BLaER1 treated with 17β-estradiol and CSF1 and Interleukin-3, amounts not matched to agents 10 nM and 100 nM (cell line): ENCODE data around the gene ALDH1B1.

Experiments used
- H3K27ac ChIP-seq, 11 experiments: shearing (Covaris generic); formaldehyde crosslinking; 2 replicates each; pipeline ENCODE4 v1.8.1; 2022
- H3K27me3 ChIP-seq, 11 experiments: shearing (Covaris generic); formaldehyde crosslinking; 2 replicates each; pipeline ENCODE4 v1.8.1; 2022
- H3K36me3 ChIP-seq, 11 experiments: shearing (Covaris generic); formaldehyde crosslinking; 2 replicates each; pipeline ENCODE4 v1.8.1; 2022
- H3K4me1 ChIP-seq, 10 experiments: shearing (Covaris generic); formaldehyde crosslinking; 2 replicates each; pipeline ENCODE4 v1.8.1; 2022
- H3K4me2 ChIP-seq, 11 experiments: shearing (Covaris generic); formaldehyde crosslinking; 2 replicates each; pipeline ENCODE4 v1.8.1; 2022
- H3K4me3 ChIP-seq, 10 experiments: shearing (Covaris generic); formaldehyde crosslinking; 2 replicates each; pipeline ENCODE4 v1.8.1; 2022
- H3K9ac ChIP-seq, 11 experiments: shearing (Covaris generic); formaldehyde crosslinking; 2 replicates each; pipeline ENCODE4 v1.8.1; 2022
- H3K9me3 ChIP-seq, 11 experiments: shearing (Covaris generic); formaldehyde crosslinking; replicated peaks in 1 of 11; 2 replicates each; pipeline ENCODE4 v1.8.1; 2022
- H4K20me1 ChIP-seq, 11 experiments: shearing (Covaris generic); formaldehyde crosslinking; 2 replicates each; pipeline ENCODE4 v1.8.1; 2022
- Cebpa-rat ChIP-seq, 11 experiments: shearing (Covaris generic); IDR thresholded peaks; 2 replicates each; pipeline ENCODE4 v1.8.1; 2022

Gene ALDH1B1

DNA sequence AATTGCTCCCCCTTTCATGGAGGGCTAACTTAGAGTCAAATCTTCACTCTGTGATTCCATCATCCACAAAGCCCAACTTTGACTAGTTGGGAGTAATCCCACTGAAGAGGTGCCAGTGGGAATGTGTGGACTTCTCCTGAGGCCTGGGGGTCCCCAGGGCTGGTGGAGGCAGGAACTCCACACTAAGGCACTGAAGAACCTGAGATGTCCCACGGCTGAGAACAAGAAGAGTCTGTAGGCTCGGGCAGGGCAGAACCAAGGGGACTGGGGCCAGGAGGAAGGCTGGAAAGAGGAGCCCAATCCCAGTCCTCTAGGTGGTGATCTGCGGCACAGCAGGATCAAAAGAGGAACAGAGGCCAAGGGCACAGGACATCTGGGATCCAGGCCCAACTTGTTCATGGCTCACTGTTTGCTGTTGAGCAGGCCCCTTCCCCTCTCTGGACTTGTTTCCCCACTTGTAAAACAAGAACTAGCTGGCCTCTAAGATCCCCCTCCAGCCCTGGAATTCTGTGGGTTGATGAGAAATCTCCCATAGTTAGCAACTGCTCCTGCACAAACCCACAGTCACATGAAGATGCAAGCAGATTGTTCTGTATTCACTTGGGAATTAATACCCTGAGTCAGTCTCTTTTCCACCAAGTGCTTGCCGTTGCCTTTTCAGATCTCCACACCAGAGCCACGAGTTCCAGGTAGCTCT lies 32.7 kb upstream of the ALDH1B1 start:
- Histone ChIP-seq H3K9ac (no peak overlapping the region; a peak in 1 of 22 replicates), H3K36me3 (no peaks in the 10 kb centered on the region), H3K27me3 (no peaks in the 10 kb centered on the region), H4K20me1 (no peaks in the 10 kb centered on the region), H3K4me3 (no peak overlapping the region), H3K4me2 (no peak overlapping the region), H3K4me1 (peaks cover 0 to 9% (median 2%) of the 10 kb centered on the region in 10 experiments; a peak in 5 of 20 replicates), H3K27ac (no peak overlapping the region), H3K9me3 (no peaks in the 10 kb centered on the region)
- TF ChIP-seq Cebpa-rat (IDR thresholded peaks at IDR 0.05) = no peak

DNA sequence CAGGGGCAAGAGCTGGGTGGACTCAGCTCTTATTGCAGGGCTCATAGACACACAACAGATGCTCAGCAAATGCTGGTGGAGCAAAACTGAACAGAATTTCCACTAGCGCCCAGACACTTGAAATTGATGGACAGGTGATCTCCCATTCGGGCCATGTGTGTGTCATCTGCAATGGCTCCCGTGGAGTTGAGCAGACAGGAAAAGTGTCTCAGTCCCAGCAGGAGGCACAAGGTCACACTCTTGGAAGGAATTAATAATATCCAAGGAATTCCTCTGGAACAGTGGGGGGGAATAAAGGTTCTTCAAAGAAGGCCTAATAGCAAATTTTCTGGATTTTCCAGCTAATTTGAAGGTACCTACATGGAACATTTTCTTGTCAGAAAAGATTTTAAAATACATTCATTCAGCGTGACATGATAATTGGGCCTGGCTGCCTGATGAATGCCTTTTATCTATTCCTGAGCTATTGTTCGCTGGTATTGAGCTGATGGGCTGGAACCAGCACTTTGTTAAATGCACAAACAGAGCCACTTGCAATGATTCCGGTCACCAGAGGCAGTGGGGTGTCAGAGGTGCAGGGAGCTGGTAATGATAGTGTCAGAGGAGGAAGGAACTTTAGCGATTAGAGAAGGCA lies 31.5 kb upstream of the ALDH1B1 start:
- no peak overlapping the region for H3K9ac ChIP-seq
- peaks cover 0 to 9% (median 2%) of the 10 kb centered on the region in 10 experiments; a peak in 5 of 20 replicates for H3K4me1 ChIP-seq
- no peaks in the 10 kb centered on the region for H3K9me3 ChIP-seq
- no peaks in the 10 kb centered on the region for H3K36me3 ChIP-seq
- H3K27ac ChIP-seq = no peak overlapping the region
- no peaks in the 10 kb centered on the region for H3K27me3 ChIP-seq
- H3K4me3 ChIP-seq = no peak overlapping the region
- no peaks in the 10 kb centered on the region for H4K20me1 ChIP-seq
- H3K4me2 ChIP-seq = no peak overlapping the region
- TF ChIP-seq Cebpa-rat (IDR thresholded peaks at IDR 0.05) = no peak

DNA sequence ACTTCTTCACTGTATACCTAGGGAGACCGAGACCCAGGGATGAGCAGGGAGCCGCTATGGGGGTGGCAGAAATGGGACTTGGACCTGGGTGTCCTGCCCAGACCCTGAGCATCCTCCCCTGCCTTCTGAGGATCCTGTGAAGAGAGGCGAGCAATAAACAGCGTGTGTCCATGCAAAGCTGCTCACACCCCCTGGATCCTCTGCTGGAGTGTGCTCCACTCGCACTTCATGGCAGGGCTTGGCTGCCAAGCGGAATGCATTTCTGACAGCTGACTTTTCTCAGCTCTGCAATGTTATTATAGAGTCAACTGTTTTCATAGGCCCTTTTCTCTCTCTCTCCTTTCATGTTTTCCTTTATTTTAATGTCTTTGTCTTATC lies 31.0 kb upstream of the ALDH1B1 start:
- Histone ChIP-seq H3K9me3 (no peaks in the 10 kb centered on the region), H3K4me3 (no peak overlapping the region), H3K9ac (no peak overlapping the region), H3K27ac (no peak overlapping the region), H4K20me1 (no peaks in the 10 kb centered on the region), H3K27me3 (no peaks in the 10 kb centered on the region), H3K4me1 (peaks cover 0 to 9% (median 2%) of the 10 kb centered on the region in 10 experiments; a peak in 5 of 20 replicates), H3K36me3 (no peaks in the 10 kb centered on the region), H3K4me2 (no peak overlapping the region)
- no peak for TF ChIP-seq Cebpa-rat (IDR thresholded peaks at IDR 0.05)

DNA sequence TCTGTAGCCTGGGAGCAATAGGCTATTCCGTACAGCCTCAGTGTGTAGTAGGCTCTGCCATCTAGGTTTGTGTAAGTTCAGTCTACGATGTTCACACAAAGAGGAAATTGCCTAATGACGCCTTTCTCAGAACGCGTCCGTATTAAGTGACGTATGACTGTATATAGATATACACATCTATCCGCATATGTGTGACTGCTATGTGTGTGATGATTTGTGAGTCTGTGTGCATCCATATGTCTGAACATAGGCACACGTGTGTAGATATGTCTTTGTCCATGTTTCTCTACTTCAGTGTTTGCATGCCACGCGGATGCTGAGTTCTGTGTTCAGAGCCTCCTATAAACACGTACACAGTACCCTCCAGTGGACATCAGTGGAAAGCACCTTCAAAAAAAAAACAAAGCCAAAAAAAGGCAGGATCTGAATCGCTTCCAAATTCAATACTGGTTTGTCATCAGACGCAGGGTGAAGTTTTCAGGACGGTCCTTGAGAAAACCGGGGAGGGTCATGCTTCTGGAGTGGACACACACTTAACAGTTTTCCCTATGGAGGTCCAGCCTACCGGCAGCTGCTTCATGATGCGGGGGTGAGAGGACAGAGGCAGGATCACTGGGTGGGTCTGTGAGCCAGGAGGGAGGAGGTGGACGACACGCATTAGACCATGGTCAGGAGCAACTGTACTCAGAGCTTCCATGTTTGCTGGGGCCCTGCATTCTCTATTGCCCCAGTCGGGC lies 29.5 kb upstream of the ALDH1B1 start:
- Histone ChIP-seq H3K27ac (no peak overlapping the region), H3K4me1 (peaks cover 0 to 9% (median 2%) of the 10 kb centered on the region in 10 experiments; a peak in 5 of 20 replicates), H3K27me3 (no peaks in the 10 kb centered on the region), H4K20me1 (no peaks in the 10 kb centered on the region), H3K36me3 (no peaks in the 10 kb centered on the region), H3K9me3 (no peaks in the 10 kb centered on the region), H3K4me3 (no peak overlapping the region), H3K9ac (no peak overlapping the region), H3K4me2 (no peak overlapping the region)
- no peak for TF ChIP-seq Cebpa-rat (IDR thresholded peaks at IDR 0.05)

DNA sequence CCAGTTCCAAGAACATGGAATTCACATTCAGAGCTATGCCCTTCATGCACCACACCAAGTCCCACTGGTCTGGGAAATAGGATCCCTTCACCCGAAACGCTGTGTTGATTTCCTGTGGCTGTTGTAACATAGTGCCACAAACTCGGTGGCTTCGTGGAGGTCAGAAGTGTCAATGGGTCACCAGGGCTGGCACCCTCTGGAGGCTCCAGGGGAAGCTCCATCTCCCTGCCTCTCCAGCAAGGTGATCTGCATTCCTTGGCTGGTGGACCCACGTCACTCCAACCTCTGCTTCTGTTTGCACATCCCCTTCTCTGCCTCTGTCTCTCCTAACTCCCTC lies 28.9 kb upstream of the ALDH1B1 start:
- no peak overlapping the region for H3K4me2 ChIP-seq
- H3K27me3 ChIP-seq = no peaks in the 10 kb centered on the region
- peaks cover 0 to 9% (median 2%) of the 10 kb centered on the region in 10 experiments; a peak in 5 of 20 replicates for H3K4me1 ChIP-seq
- H3K36me3 ChIP-seq = no peaks in the 10 kb centered on the region
- no peak for TF ChIP-seq Cebpa-rat (IDR thresholded peaks at IDR 0.05)
- no peak overlapping the region for H3K27ac ChIP-seq
- no peak overlapping the region for H3K4me3 ChIP-seq
- no peaks in the 10 kb centered on the region for H4K20me1 ChIP-seq
- no peak overlapping the region for H3K9ac ChIP-seq
- H3K9me3 ChIP-seq = no peaks in the 10 kb centered on the region

DNA sequence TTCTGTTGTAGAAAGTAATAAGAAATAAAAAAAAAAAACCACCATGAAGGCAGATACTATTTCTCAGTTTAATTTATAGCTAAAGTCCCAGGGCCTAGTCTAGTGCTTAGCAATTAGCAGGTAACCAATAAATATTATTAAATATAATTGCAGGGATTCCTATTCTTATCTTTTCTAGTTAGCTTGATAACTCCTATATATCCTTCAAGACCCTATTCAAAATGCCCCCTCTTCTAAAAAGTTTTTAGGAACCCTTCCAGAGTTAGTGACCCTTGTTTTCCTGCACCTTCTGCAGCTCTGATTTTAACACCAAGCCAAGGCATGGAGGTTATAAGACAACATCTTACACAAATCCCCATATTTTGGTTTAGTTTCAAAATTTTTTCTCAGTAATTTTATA lies 24.6 kb upstream of the ALDH1B1 start:
- TF ChIP-seq Cebpa-rat (IDR thresholded peaks at IDR 0.05) = no peak
- H4K20me1 ChIP-seq = no peaks in the 10 kb centered on the region; a peak in 1 of 22 replicates
- H3K27ac ChIP-seq = no peak overlapping the region
- H3K36me3 ChIP-seq = no peaks in the 10 kb centered on the region
- no peak overlapping the region for H3K4me2 ChIP-seq
- no peak overlapping the region for H3K9ac ChIP-seq
- no peak overlapping the region for H3K4me3 ChIP-seq
- H3K27me3 ChIP-seq = no peaks in the 10 kb centered on the region
- H3K4me1 ChIP-seq = no peaks in the 10 kb centered on the region
- H3K9me3 ChIP-seq = no peaks in the 10 kb centered on the region

DNA sequence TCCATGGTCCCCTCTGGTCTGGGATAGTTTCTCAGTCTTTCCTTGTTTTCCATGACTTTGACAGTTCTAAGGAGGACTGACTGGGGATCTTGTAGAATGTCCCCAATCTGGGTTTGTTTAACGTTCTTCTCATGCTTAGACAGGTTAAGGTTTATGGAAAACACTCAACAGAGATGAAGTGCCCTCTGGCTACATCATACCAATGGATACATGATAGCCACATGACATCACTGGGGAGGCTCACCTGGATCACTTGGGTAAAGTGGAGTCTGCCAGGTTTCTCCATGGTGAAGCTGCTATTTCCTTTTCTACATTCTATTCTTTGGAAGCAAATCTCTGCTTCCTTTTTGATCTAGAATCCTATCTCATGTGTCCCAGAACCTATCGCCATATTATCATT lies 23.8 kb upstream of the ALDH1B1 start:
- Histone ChIP-seq H3K4me2 (no peak overlapping the region), H3K4me3 (no peak overlapping the region), H4K20me1 (no peaks in the 10 kb centered on the region; a peak in 1 of 22 replicates), H3K27ac (no peak overlapping the region), H3K27me3 (no peaks in the 10 kb centered on the region), H3K9ac (no peak overlapping the region), H3K9me3 (no peaks in the 10 kb centered on the region), H3K4me1 (no peaks in the 10 kb centered on the region), H3K36me3 (no peaks in the 10 kb centered on the region)
- no peak for TF ChIP-seq Cebpa-rat (IDR thresholded peaks at IDR 0.05)

DNA sequence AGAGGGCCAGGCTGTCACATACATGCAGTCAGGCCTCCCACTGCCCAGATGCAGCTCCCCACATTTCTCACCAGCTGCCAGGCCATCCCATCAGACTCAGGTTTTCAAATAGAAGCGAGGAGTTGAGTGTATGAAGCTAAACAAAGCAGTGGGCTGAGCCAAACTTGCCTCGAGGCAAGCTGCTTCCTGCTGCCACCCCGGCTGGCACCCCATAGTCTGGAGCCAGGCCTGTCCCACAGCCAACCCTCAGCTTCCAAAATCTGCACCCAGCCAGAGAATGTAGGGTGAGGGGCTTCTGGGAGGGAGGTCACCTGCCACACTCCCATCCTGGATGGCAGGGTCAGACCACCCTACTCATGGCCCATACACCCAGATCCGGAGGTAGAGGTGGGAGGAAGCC lies 22.3 kb upstream of the ALDH1B1 start:
- TF ChIP-seq Cebpa-rat (IDR thresholded peaks at IDR 0.05) = no peak
- no peaks in the 10 kb centered on the region; a peak in 1 of 22 replicates for H4K20me1 ChIP-seq
- no peaks in the 10 kb centered on the region for H3K9me3 ChIP-seq
- no peaks in the 10 kb centered on the region for H3K36me3 ChIP-seq
- H3K4me1 ChIP-seq = no peaks in the 10 kb centered on the region
- no peak overlapping the region for H3K27ac ChIP-seq
- H3K4me3 ChIP-seq = no peak overlapping the region
- no peak overlapping the region for H3K9ac ChIP-seq
- no peak overlapping the region for H3K4me2 ChIP-seq
- no peaks in the 10 kb centered on the region for H3K27me3 ChIP-seq

DNA sequence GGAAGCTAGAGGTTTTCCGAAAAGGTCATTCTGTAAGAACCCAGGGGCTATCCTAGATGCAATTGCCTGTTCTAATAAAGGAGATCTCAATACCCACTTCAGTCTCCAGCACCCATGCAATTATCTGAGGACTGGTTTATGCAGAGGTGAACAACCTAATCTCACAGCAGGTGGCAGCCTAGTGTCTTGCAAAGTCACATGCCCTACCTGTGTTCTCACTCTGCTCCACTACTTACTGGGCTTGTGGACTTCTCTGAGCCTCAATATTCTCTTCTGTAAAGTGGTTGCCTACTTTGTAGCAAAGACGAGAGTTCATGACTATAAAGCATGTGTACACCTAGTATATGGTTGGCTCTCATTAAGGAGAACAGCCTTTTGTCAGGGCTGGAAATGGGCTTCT lies 21.0 kb upstream of the ALDH1B1 start:
- H3K36me3 ChIP-seq = no peaks in the 10 kb centered on the region
- no peak overlapping the region for H3K27ac ChIP-seq
- no peak overlapping the region for H3K9ac ChIP-seq
- H3K27me3 ChIP-seq = no peaks in the 10 kb centered on the region
- H4K20me1 ChIP-seq = no peaks in the 10 kb centered on the region; a peak in 1 of 22 replicates
- H3K4me1 ChIP-seq = no peaks in the 10 kb centered on the region
- H3K4me3 ChIP-seq = no peak overlapping the region
- TF ChIP-seq Cebpa-rat (IDR thresholded peaks at IDR 0.05) = no peak
- H3K9me3 ChIP-seq = no peaks in the 10 kb centered on the region
- H3K4me2 ChIP-seq = no peak overlapping the region
